ENCODE measurements around the gene INTS7. TPM values are rescaled to one million over a fixed set of nuclear protein-coding genes. Genes with fewer than 3 reads are reported as not detected.
A peak's percentile ranks its signal among the peaks of the same experiment; 100 is the strongest.
"Not testable (repeated sequence)": the region's sequence is repeated elsewhere in the genome, so short reads cannot be mapped to it uniquely, and the experiment has no call there.

Gene INTS7
- polyA plus RNA-seq, 6 donors from 2014 or later, result 5.8 to 13.4 (median 8.4) TPM

GRCh38 chr1:212053993-212054392 lies 18.6 kb upstream of the INTS7 start:
- peaks cover 0 to 6% (median 0%) of the 10 kb centered on the region in 3 donors for H3K4me1 Mint-ChIP-seq
- no peaks in the 10 kb centered on the region for H3K27me3 Mint-ChIP-seq
- no peak overlapping the region for H3K4me3 Mint-ChIP-seq
- DNase-seq (no peak), ATAC-seq (ENCODE audit: low read depth in 2 of 2) (no peak)
- H3K27ac Mint-ChIP-seq, result no peak overlapping the region
- H3K9me3 Mint-ChIP-seq, result peaks cover 16 to 26% (median 20%) of the 10 kb centered on the region in 7 donors
- H3K36me3 Mint-ChIP-seq, result peaks cover 20 to 21% of the 10 kb centered on the region in 2 donors

- DNase-seq, result no peak
- Mint-ChIP-seq H3K27ac (no peak overlapping the region), H3K4me3 (no peak overlapping the region), H3K9me3 (no peaks in the 10 kb centered on the region), H3K27me3 (no peaks in the 10 kb centered on the region), H3K4me1 (peaks cover 0 to 2% (median 2%) of the 10 kb centered on the region in 3 donors), H3K36me3 (no peaks in the 10 kb centered on the region)
- ATAC-seq (ENCODE audit: low read depth in 2 of 2), result no peak
Observed at GRCh38 chr1:212045981-212046380, 10.6 kb upstream of the INTS7 start.

GRCh38 chr1:212044851-212045250 lies 9.5 kb upstream of the INTS7 start:
- no peak for ATAC-seq (ENCODE audit: low read depth in 2 of 2)
- no peak for DNase-seq
- Mint-ChIP-seq H3K9me3 (no peaks in the 10 kb centered on the region), H3K4me3 (no peak overlapping the region), H3K4me1 (peaks cover 0 to 5% (median 3%) of the 10 kb centered on the region in 3 donors), H3K27me3 (no peaks in the 10 kb centered on the region), H3K27ac (peak overlapping the region in 1 of 6 donors; percentile 64), H3K36me3 (no peaks in the 10 kb centered on the region)

- Mint-ChIP-seq H3K36me3 (no peaks in the 10 kb centered on the region), H3K27ac (peak overlapping the region in 1 of 6 donors; percentile 8), H3K27me3 (no peaks in the 10 kb centered on the region), H3K9me3 (no peaks in the 10 kb centered on the region), H3K4me3 (peak overlapping the region in 1 of 8 donors; percentile 35), H3K4me1 (peaks cover 0 to 5% (median 3%) of the 10 kb centered on the region in 3 donors)
- ATAC-seq (ENCODE audit: low read depth in 2 of 2) (no peak), DNase-seq (no peak)
Observed at GRCh38 chr1:212042436-212042835, 7.1 kb upstream of the INTS7 start.

GRCh38 chr1:212040629-212041412 lies 5.5 kb upstream of the INTS7 start:
- no peaks in the 10 kb centered on the region for H3K36me3 Mint-ChIP-seq
- peaks cover 7 to 12% (median 7%) of the 10 kb centered on the region in 3 donors for H3K4me1 Mint-ChIP-seq
- H3K9me3 Mint-ChIP-seq, result no peaks in the 10 kb centered on the region
- H3K27ac Mint-ChIP-seq, result no peak overlapping the region
- H3K27me3 Mint-ChIP-seq, result no peaks in the 10 kb centered on the region
- H3K4me3 Mint-ChIP-seq, result peak overlapping the region in 1 of 8 donors; percentile 62
- ATAC-seq (ENCODE audit: low read depth in 2 of 2) (no peak), DNase-seq (no peak)

- Mint-ChIP-seq H3K4me3 (no peak overlapping the region), H3K9me3 (no peaks in the 10 kb centered on the region), H3K27ac (no peak overlapping the region), H3K36me3 (no peaks in the 10 kb centered on the region), H3K4me1 (peaks cover 10 to 22% (median 18%) of the 10 kb centered on the region in 3 donors), H3K27me3 (no peaks in the 10 kb centered on the region)
- DNase-seq (no peak), ATAC-seq (ENCODE audit: low read depth in 2 of 2) (no peak)
Observed at GRCh38 chr1:212039622-212040021, 4.3 kb upstream of the INTS7 start.

- peak overlapping the region in 2 of 8 donors; percentile 18 to 23 for H3K4me3 Mint-ChIP-seq
- H3K9me3 Mint-ChIP-seq, result no peaks in the 10 kb centered on the region
- DNase-seq, result no peak
- H3K4me1 Mint-ChIP-seq, result peaks cover 14 to 29% (median 28%) of the 10 kb centered on the region in 3 donors
- H3K27me3 Mint-ChIP-seq, result no peaks in the 10 kb centered on the region
- ATAC-seq (ENCODE audit: low read depth in 2 of 2), result no peak
- H3K36me3 Mint-ChIP-seq, result no peaks in the 10 kb centered on the region
- H3K27ac Mint-ChIP-seq, result no peak overlapping the region
Observed at GRCh38 chr1:212037900-212038299, 2.5 kb upstream of the INTS7 start.

- Mint-ChIP-seq H3K27me3 (no peaks in the 10 kb centered on the region), H3K9me3 (no peaks in the 10 kb centered on the region), H3K27ac (peak overlapping the region; percentile 87 to 99 (median 94)), H3K36me3 (no peaks in the 10 kb centered on the region), H3K4me3 (peak overlapping the region; percentile 93 to 100 (median 98)), H3K4me1 (peaks cover 26 to 45% (median 42%) of the 10 kb centered on the region in 3 donors)
- ATAC-seq (ENCODE audit: low read depth in 2 of 2) (peak; percentile 12), DNase-seq (peak; percentile 19)
Observed at GRCh38 chr1:212035835-212036605, 663 bp upstream of the INTS7 start.

- Mint-ChIP-seq H3K36me3 (no peaks in the 10 kb centered on the region), H3K27ac (peak overlapping the region; percentile 87 to 99 (median 94)), H3K27me3 (no peaks in the 10 kb centered on the region), H3K4me1 (peaks cover 27 to 46% (median 44%) of the 10 kb centered on the region in 3 donors), H3K4me3 (peak overlapping the region; percentile 93 to 100 (median 98)), H3K9me3 (no peaks in the 10 kb centered on the region)
- DNase-seq (no peak), ATAC-seq (ENCODE audit: low read depth in 2 of 2) (no peak)
Observed at GRCh38 chr1:212034516-212035122, 738 bp downstream of the INTS7 start.

- no peaks in the 10 kb centered on the region for H3K36me3 Mint-ChIP-seq
- H3K4me1 Mint-ChIP-seq, result peaks cover 30 to 52% (median 39%) of the 10 kb centered on the region in 3 donors
- ATAC-seq (ENCODE audit: low read depth in 2 of 2), result no peak
- no peak for DNase-seq
- no peak overlapping the region for H3K27ac Mint-ChIP-seq
- H3K4me3 Mint-ChIP-seq, result peak overlapping the region in 1 of 8 donors; percentile 42
- H3K9me3 Mint-ChIP-seq, result no peaks in the 10 kb centered on the region
- H3K27me3 Mint-ChIP-seq, result no peaks in the 10 kb centered on the region
Observed at GRCh38 chr1:212030936-212031528, 4.3 kb downstream of the INTS7 start.

GRCh38 chr1:212027727-212028126 lies 7.6 kb downstream of the INTS7 start:
- H3K4me3 Mint-ChIP-seq; ATAC-seq (ENCODE audit: low read depth in 2 of 2); H3K36me3 Mint-ChIP-seq; H3K27me3 Mint-ChIP-seq; DNase-seq; H3K27ac Mint-ChIP-seq: not testable (repeated sequence)
- peaks cover 15 to 32% (median 19%) of the 10 kb centered on the region in 3 donors for H3K4me1 Mint-ChIP-seq
- H3K9me3 Mint-ChIP-seq, result peaks cover 2 to 16% (median 5%) of the 10 kb centered on the region in 7 donors

- Mint-ChIP-seq H3K4me1 (peaks cover 0 to 10% (median 8%) of the 10 kb centered on the region in 3 donors), H3K4me3 (no peak overlapping the region), H3K27me3 (no peaks in the 10 kb centered on the region), H3K27ac (no peak overlapping the region), H3K9me3 (peaks cover 2 to 16% (median 5%) of the 10 kb centered on the region in 7 donors), H3K36me3 (peaks cover 8 to 9% of the 10 kb centered on the region in 2 donors)
- ATAC-seq (ENCODE audit: low read depth in 2 of 2) (no peak), DNase-seq (no peak)
Observed at GRCh38 chr1:212024469-212025149, 10.7 kb downstream of the INTS7 start.

All from naive B cell (primary cell).